OCI-LY7 (cell line): Measurements from ENCODE around the gene SLC66A1. TPM values are rescaled to one million over a fixed set of nuclear protein-coding genes. Genes with fewer than 3 reads are reported as not detected.

Source experiments
- BruUV-seq: library from RNA; stranded (reverse); fragments of 400-500 nt; replicated peaks from 2 replicates; lab custom pipeline; 2021; lab: Mats Ljungman, UMichigan
- CTCF ChIA-PET: fragments of 300-600 bp; sonication (Branson Sonifier 250); formaldehyde crosslinking; loops from one replicate; lab custom pipeline; 2022; ENCODE audit warnings: antibody characterized with exemption; ENCODE audit not compliant: unreplicated experiment; lab: Charles Lee
- POLR2A ChIA-PET: fragments of 300-600 bp; sonication (Branson Sonifier 250); formaldehyde crosslinking; loops from one replicate; lab custom pipeline; 2022; ENCODE audit warnings: antibody characterized with exemption; lab: Charles Lee
- DNase-seq: peaks from one replicate; pipeline ENCODE4 v3.0.0-alpha.2; 2015; ENCODE audit warnings: low spot score
- H2AFZ ChIP-seq: fragments of 200-600 bp; sonication (generic), shearing (Covaris generic); 2 replicates; pipeline ENCODE4 v1.6.1; 2014; ENCODE audit warnings: mild to moderate bottlenecking, antibody characterized with exemption, low read length, moderate library complexity
- H3K27ac ChIP-seq: fragments of 200-600 bp; sonication (generic); 2 replicates; pipeline ENCODE4 v1.5.1; 2014; ENCODE audit warnings: mixed run types, low read depth, mild to moderate bottlenecking, moderate library complexity, low read length, inconsistent platforms; ENCODE audit not compliant: poor library complexity, severe bottlenecking
- H3K36me3 ChIP-seq: fragments of 200-600 bp; sonication (generic); 2 replicates; pipeline ENCODE4 v1.6.1; 2014; ENCODE audit warnings: mild to moderate bottlenecking, antibody characterized with exemption, low read length, moderate library complexity, mixed read lengths; ENCODE audit not compliant: insufficient read depth
- H3K4me1 ChIP-seq: fragments of 200-600 bp; sonication (generic); 2 replicates; pipeline ENCODE4 v1.5.1; 2014; ENCODE audit warnings: mild to moderate bottlenecking, low read length; ENCODE audit not compliant: insufficient read depth, poor library complexity, severe bottlenecking
- H3K4me2 ChIP-seq: fragments of 200-600 bp; sonication (generic); 2 replicates; pipeline ENCODE4 v1.6.1; 2014; ENCODE audit warnings: mild to moderate bottlenecking, low read length
- H3K4me3 ChIP-seq: fragments of 200-600 bp; sonication (generic); 2 replicates; pipeline ENCODE4 v1.5.1; 2014; ENCODE audit warnings: mild to moderate bottlenecking, low read depth, low read length; ENCODE audit not compliant: poor library complexity, severe bottlenecking
- H3K79me2 ChIP-seq: fragments of 200-600 bp; sonication (generic); 2 replicates; pipeline ENCODE4 v1.6.1; 2016; ENCODE audit warnings: low read depth, mild to moderate bottlenecking, low read length, moderate library complexity, mixed read lengths; ENCODE audit not compliant: insufficient read depth
- H3K9me2 ChIP-seq: fragments of 200-600 bp; sonication (generic); 2 replicates; pipeline ENCODE4 v1.6.1; 2016; ENCODE audit warnings: mild to moderate bottlenecking, low read length, mixed read lengths; ENCODE audit not compliant: insufficient read depth
- H3K9me3 ChIP-seq: fragments of 200-600 bp; sonication (generic); 2 replicates; pipeline ENCODE4 v1.6.1; 2014; ENCODE audit warnings: mild to moderate bottlenecking, mixed run types, low read length, mixed read lengths
- H4K20me1 ChIP-seq: fragments of 200-600 bp; sonication (generic); 2 replicates; pipeline ENCODE4 v1.6.1; 2014; ENCODE audit warnings: mild to moderate bottlenecking, antibody characterized with exemption, low read length, moderate library complexity, mixed read lengths; ENCODE audit not compliant: insufficient read depth
- EZH2phosphoT487 ChIP-seq: fragments of 200-600 bp; sonication (generic); IDR thresholded peaks from 2 replicates; pipeline ENCODE4 v1.6.1; 2018; ENCODE audit warnings: low read depth, borderline replicate concordance, mild to moderate bottlenecking, mixed run types, antibody characterized with exemption, low read length, moderate library complexity, mixed read lengths
- intact Hi-C: fragments of 100-400 bp; cut with micrococcal nuclease; formaldehyde crosslinking; loops from one replicate; pipeline ENCODE4 v1.10.0; 2022; ENCODE audit not compliant: unreplicated experiment
- total RNA-seq, 2 experiments: library from RNA; depleted of rRNA in 1 of 2; stranded (reverse); fragments of >200 nt in 1 of 2; shearing (Covaris generic) in 1 of 2; gene quantifications; 2 replicates each; pipeline ENCODE4 v1.2.3, GENCODE V29; 2014 to 2022
- TF ChIP-seq, protein P1 (sequence below): fragments of 200-600 bp; sonication (generic); conservative IDR thresholded peaks from 2 replicates; pipeline ENCODE4 v1.5.1; 2014; ENCODE audit warnings: mild to moderate bottlenecking, antibody characterized with exemption, low read length, moderate library complexity, mixed read lengths

SLC66A1 gene
- total RNA-seq, 2 experiments from 2014 or later: 14.9 to 21.0 TPM

DNA sequence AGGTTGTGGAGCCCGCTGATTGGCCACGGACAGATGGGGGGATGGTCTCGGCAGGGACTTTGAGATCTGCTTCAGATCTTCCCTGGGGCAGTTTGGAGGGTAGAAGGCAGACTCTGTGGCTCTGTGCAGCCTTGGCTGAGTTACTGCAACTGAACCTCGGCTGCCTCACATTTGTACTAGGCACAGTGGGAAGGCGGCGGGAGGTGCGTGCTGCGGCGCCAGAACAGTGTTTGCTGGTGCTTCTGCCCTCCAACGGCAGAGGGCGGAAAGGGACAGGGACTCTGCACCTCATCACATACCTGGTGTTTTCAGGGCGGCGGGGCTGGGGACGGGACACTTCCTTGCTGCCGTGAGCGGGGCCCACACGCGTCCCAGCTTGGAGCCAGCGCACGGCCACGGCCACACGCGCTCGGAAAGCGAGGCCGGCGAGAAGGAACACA is 26.2 kb downstream of the SLC66A1 start:
- no peaks in the 10 kb centered on the region for H3K4me1 ChIP-seq
- no peak overlapping the region for H3K4me2 ChIP-seq
- BruUV-seq: no TSS peak
- H3K9me2 ChIP-seq: no peaks in the 10 kb centered on the region
- H3K36me3 ChIP-seq: no peaks in the 10 kb centered on the region; the same call in 1 of the 2 replicates
- no peak overlapping the region for H3K4me3 ChIP-seq
- ChIA-PET CTCF (no interaction called here), POLR2A (interaction anchor here (0.7 kb wide), 1 partner anchor 454 kb away, joined by 3 read pairs; no protein-coding TSS in a partner anchor)
- TF ChIP-seq, protein P1, sequence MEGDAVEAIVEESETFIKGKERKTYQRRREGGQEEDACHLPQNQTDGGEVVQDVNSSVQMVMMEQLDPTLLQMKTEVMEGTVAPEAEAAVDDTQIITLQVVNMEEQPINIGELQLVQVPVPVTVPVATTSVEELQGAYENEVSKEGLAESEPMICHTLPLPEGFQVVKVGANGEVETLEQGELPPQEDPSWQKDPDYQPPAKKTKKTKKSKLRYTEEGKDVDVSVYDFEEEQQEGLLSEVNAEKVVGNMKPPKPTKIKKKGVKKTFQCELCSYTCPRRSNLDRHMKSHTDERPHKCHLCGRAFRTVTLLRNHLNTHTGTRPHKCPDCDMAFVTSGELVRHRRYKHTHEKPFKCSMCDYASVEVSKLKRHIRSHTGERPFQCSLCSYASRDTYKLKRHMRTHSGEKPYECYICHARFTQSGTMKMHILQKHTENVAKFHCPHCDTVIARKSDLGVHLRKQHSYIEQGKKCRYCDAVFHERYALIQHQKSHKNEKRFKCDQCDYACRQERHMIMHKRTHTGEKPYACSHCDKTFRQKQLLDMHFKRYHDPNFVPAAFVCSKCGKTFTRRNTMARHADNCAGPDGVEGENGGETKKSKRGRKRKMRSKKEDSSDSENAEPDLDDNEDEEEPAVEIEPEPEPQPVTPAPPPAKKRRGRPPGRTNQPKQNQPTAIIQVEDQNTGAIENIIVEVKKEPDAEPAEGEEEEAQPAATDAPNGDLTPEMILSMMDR: no peak
- no peak for TF ChIP-seq EZH2phosphoT487
- no peak for DNase-seq
- no peak overlapping the region for H2AFZ ChIP-seq
- intact Hi-C loops: no loop called here
- no peaks in the 10 kb centered on the region for H4K20me1 ChIP-seq
- H3K79me2 ChIP-seq: no peaks in the 10 kb centered on the region
- H3K9me3 ChIP-seq: no peaks in the 10 kb centered on the region
- no peak overlapping the region for H3K27ac ChIP-seq

DNA sequence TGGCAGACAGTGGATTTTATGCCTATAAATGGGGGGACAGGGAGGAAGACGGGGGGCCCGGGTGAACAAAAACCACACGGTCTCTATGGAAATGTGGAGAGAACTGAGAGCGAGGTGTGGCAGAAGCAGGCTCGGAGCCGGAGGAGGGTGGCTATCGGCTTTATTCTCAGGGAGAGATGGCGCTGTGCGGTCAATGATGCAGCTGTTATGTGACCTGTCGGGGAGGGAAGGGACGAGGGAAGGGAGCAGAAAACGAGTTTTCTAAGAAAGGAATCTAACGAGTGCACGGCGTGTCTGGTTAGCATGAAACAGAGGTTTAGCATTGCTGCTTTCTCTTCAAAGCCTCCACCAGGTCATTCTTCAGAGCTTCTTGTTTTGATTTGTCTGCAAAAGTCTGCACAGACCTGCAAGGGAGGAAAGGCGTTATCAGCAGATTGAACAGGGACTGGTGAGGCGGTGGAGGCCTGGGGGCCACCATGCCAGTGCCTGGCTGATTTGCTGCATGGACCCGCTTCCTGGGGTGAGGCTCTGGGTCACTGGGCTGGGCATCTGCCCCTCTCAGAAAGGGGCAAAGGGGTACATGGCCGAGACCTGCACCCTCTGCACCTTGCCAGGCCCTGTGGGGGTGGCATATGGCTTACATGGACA is 27.2 kb downstream of the SLC66A1 start:
- H3K9me3 ChIP-seq: no peaks in the 10 kb centered on the region
- H3K27ac ChIP-seq: no peak overlapping the region
- H3K79me2 ChIP-seq: no peaks in the 10 kb centered on the region
- H3K4me3 ChIP-seq: no peak overlapping the region
- no TSS peak for BruUV-seq
- intact Hi-C loops: no loop called here
- ChIA-PET POLR2A (no interaction called here), CTCF (no interaction called here)
- no peak overlapping the region for H2AFZ ChIP-seq
- TF ChIP-seq EZH2phosphoT487: no peak
- TF ChIP-seq, protein P1: no peak
- H4K20me1 ChIP-seq: no peaks in the 10 kb centered on the region
- H3K4me1 ChIP-seq: no peaks in the 10 kb centered on the region
- peaks cover 6% of the 10 kb centered on the region; the same call in 1 of the 2 replicates for H3K36me3 ChIP-seq
- no peak for DNase-seq
- no peak overlapping the region for H3K4me2 ChIP-seq
- no peaks in the 10 kb centered on the region for H3K9me2 ChIP-seq

DNA sequence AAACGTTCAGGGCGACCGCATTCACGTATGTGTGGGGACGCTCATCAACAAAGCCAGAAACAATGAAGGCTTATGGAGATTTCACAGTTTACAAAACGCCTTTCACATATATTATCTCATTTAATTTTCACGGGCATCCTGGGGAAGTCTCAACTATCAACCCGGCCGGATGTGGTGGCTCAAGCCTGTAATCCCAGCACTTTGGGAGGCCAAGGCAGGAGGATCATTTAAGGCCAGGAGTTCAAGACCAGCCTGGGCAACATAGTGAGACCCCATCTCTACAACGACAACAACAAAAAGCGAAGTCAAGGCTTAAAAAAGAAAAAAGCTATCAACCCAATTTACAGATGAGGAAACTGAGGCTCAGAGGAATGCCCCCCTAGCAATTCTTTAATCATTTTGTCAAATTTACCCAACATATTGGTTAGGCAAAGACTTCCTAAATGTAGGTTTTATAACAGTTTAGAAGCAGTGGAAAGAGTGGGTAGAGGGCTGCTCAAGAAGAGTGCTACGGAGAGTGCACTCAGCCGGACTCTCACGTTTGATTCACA is 28.3 kb downstream of the SLC66A1 start:
- DNase-seq: no peak
- TF ChIP-seq EZH2phosphoT487: no peak
- TF ChIP-seq, protein P1: no peak
- BruUV-seq: no TSS peak
- Histone ChIP-seq H3K79me2 (no peaks in the 10 kb centered on the region), H2AFZ (no peak overlapping the region), H3K4me1 (no peaks in the 10 kb centered on the region), H3K36me3 (peaks cover 11% of the 10 kb centered on the region; the same call in 1 of the 2 replicates), H4K20me1 (no peaks in the 10 kb centered on the region), H3K9me2 (no peaks in the 10 kb centered on the region), H3K27ac (no peak overlapping the region), H3K4me2 (no peak overlapping the region), H3K9me3 (no peaks in the 10 kb centered on the region), H3K4me3 (no peak overlapping the region)
- intact Hi-C loops: no loop called here
- CTCF ChIA-PET: no interaction called here
- POLR2A ChIA-PET: no interaction called here
